Endothelial cell of umbilical vein (primary cell): ENCODE data around the gene TBX19. TPM values are rescaled to one million over a fixed set of nuclear protein-coding genes. Genes with fewer than 3 reads are reported as not detected.

Experiments used
- BruUV-seq: library from RNA; stranded (reverse); fragments of 400-500 nt; replicated peaks from 2 replicates; lab custom pipeline; 2021; lab: Mats Ljungman, UMichigan
- CTCF ChIA-PET: fragments of 300-600, 350-600 bp; sonication (Branson Sonifier 250); formaldehyde crosslinking; loops from one replicate; lab custom pipeline; 2021; ENCODE audit warnings: antibody characterized with exemption, inconsistent platforms; lab: Charles Lee
- POLR2A ChIA-PET: fragments of 300-600, 350-600 bp; sonication (Branson Sonifier 250); formaldehyde crosslinking; loops from one replicate; lab custom pipeline; 2021; ENCODE audit warnings: antibody characterized with exemption, inconsistent platforms; lab: Charles Lee
- DNase-seq: peaks from one replicate; pipeline ENCODE4 v3.0.0-alpha.2; 2011; ENCODE audit warnings: low read depth, low spot score
- FAIRE-seq: peaks from 2 replicates; lab custom pipeline; 2011; peaks lifted over from hg19 to GRCh38; lab: Jason Lieb, UNC
- H2AFZ ChIP-seq: 2 replicates; pipeline ENCODE4 v1.6.0; 2012; ENCODE audit warnings: low read depth, low read length, control low read depth, inconsistent platforms
- H3K27ac ChIP-seq: 2 replicates; pipeline ENCODE4 v1.5.1; 2011; ENCODE audit warnings: low read depth, mild to moderate bottlenecking, control low read depth, low read length, moderate library complexity; ENCODE audit not compliant: insufficient read depth
- H3K27me3 ChIP-seq, 2 experiments: 2 replicates each; pipeline versions ENCODE4 v1.6.0 to v1.6.1; 2011; ENCODE audit warnings: low read length in 2 of 2, mixed read lengths in 1 of 2; ENCODE audit not compliant: control insufficient read depth in 2 of 2, insufficient read depth in 2 of 2
- H3K36me3 ChIP-seq, 2 experiments: 2 replicates in 1 of 2; 3 replicates in 1 of 2; pipeline ENCODE4 v1.5.1; 2011; ENCODE audit warnings: low read length in 2 of 2, mild to moderate bottlenecking in 1 of 2, moderate library complexity in 1 of 2; ENCODE audit not compliant: control insufficient read depth in 2 of 2, insufficient read depth in 2 of 2; ENCODE audit errors: extremely low read depth in 1 of 2
- H3K4me1 ChIP-seq: 3 replicates; pipeline ENCODE4 v1.5.1; 2011; ENCODE audit warnings: mild to moderate bottlenecking, low read length; ENCODE audit not compliant: control insufficient read depth, insufficient read depth; ENCODE audit errors: extremely low read depth
- H3K4me2 ChIP-seq: 2 replicates; pipeline ENCODE4 v1.6.1; 2011; ENCODE audit warnings: low read length, control low read depth, mixed read lengths; ENCODE audit not compliant: insufficient read depth
- H3K4me3 ChIP-seq, 3 experiments: fragments of 200-600 bp in 1 of 3; sonication (generic), shearing (Covaris generic) in 1 of 3; replicated peaks in 1 of 3; 2 replicates each; pipeline ENCODE4 v1.5.1; 2011 to 2016; ENCODE audit warnings: control low read depth in 3 of 3, low read length in 3 of 3, mild to moderate bottlenecking in 2 of 3, inconsistent platforms in 1 of 3, low read depth in 1 of 3, moderate library complexity in 1 of 3; ENCODE audit not compliant: insufficient read depth in 1 of 3
- H3K79me2 ChIP-seq: 2 replicates; pipeline ENCODE4 v1.6.0; 2012; ENCODE audit warnings: low read length, inconsistent platforms; ENCODE audit not compliant: control insufficient read depth, insufficient read depth
- H3K9ac ChIP-seq: replicated peaks from 2 replicates; pipeline ENCODE3; 2011; ENCODE audit warnings: low read length, control low read depth; ENCODE audit not compliant: insufficient read depth; ENCODE audit errors: extremely low read depth
- H3K9me1 ChIP-seq: replicated peaks from 3 replicates; pipeline ENCODE4 v1.6.0; 2011; ENCODE audit warnings: mild to moderate bottlenecking, low read length; ENCODE audit not compliant: control insufficient read depth, insufficient read depth; ENCODE audit errors: extremely low read depth
- H3K9me3 ChIP-seq: replicated peaks from 2 replicates; pipeline ENCODE4 v1.5.1; 2012; ENCODE audit warnings: low read length, inconsistent platforms; ENCODE audit not compliant: control insufficient read depth, insufficient read depth
- H4K20me1 ChIP-seq: replicated peaks from 2 replicates; pipeline ENCODE3; 2011; ENCODE audit warnings: mild to moderate bottlenecking, low read length; ENCODE audit not compliant: control insufficient read depth, insufficient read depth; ENCODE audit errors: extremely low read depth
- CTCF ChIP-seq, 2 donors: IDR thresholded peaks; 1 replicate in 1 of 2; 2 replicates in 1 of 2; pipeline ENCODE4 v1.5.1; 2011; ENCODE audit warnings: low read length in 2 of 2, mild to moderate bottlenecking in 2 of 2, moderate library complexity in 2 of 2, control low read depth in 1 of 2, inconsistent platforms in 1 of 2, low read depth in 1 of 2; ENCODE audit not compliant: insufficient read depth in 1 of 2; ENCODE audit errors: extremely low read depth in 1 of 2
- EZH2 ChIP-seq: IDR thresholded peaks from 2 replicates; pipeline ENCODE4 v1.6.1; 2012; ENCODE audit warnings: borderline replicate concordance, low read depth, mild to moderate bottlenecking, moderate library complexity, low read length, inconsistent platforms; ENCODE audit not compliant: severe bottlenecking
- FOS ChIP-seq: IDR thresholded peaks from 2 replicates; pipeline ENCODE4 v1.6.1; 2011; ENCODE audit warnings: mild to moderate bottlenecking, low read length, moderate library complexity, borderline replicate concordance; ENCODE audit not compliant: insufficient read depth
- GATA2 ChIP-seq: IDR thresholded peaks from 2 replicates; pipeline ENCODE4 v1.7.0; 2011; ENCODE audit warnings: low read depth, mild to moderate bottlenecking, moderate library complexity, mixed read lengths, low read length; ENCODE audit not compliant: insufficient read length, insufficient read depth
- JUN ChIP-seq: IDR thresholded peaks from 2 replicates; pipeline ENCODE4 v1.6.1; 2011; ENCODE audit warnings: borderline replicate concordance, low read depth; ENCODE audit not compliant: insufficient read length, insufficient read depth
- MYC ChIP-seq: IDR thresholded peaks from one replicate; pipeline ENCODE4 v1.6.1; 2011; ENCODE audit warnings: mild to moderate bottlenecking, low read depth, low read length
- POLR2A ChIP-seq: IDR thresholded peaks from 2 replicates; pipeline ENCODE4 v1.6.1; 2012; ENCODE audit warnings: low read depth, mild to moderate bottlenecking, control low read depth, low read length
- POLR2AphosphoS5 ChIP-seq: IDR thresholded peaks from 2 replicates; pipeline ENCODE4 v1.6.1; 2012; ENCODE audit warnings: low read depth, mild to moderate bottlenecking, control low read depth, low read length, moderate library complexity; ENCODE audit not compliant: insufficient read depth
- dilution Hi-C: fragments of 300-500 bp; cut with MboI; formaldehyde crosslinking; loops from one replicate; pipeline ENCODE4 v1.15.0; 2019; ENCODE audit warnings: low sequenced_read_pairs; ENCODE audit not compliant: extremely low pct_ligation_motif_present
- intact Hi-C: fragments of 100-400 bp; cut with micrococcal nuclease; formaldehyde crosslinking; loops from one replicate; pipeline ENCODE4 v1.10.0; 2022
- polyA plus RNA-seq, 4 experiments: library from polyadenylated mRNA; depleted of rRNA in 3 of 4; stranded (reverse) in 3 of 4; unstranded in 1 of 4; fragments of >200 nt; gene quantifications; 2 replicates each; pipeline versions ENCODE4 v1.2.1 to v1.2.3, GENCODE V29; 2011 to 2012; ENCODE audit warnings: missing spikeins in 1 of 4
- total RNA-seq: library from RNA; stranded (reverse); gene quantifications from 2 replicates; pipeline ENCODE4 v1.2.3, GENCODE V29; 2021
- TF ChIP-seq, protein P1 (sequence below): IDR thresholded peaks from 2 replicates; pipeline ENCODE4 v1.6.1; 2011; ENCODE audit not compliant: insufficient read depth, insufficient read length

TBX19 gene
- total and polyA plus RNA-seq, 2 donors (not counting 3 experiments of a cell fraction or from before 2014, with no cell fraction given), result 2.3 to 2.8 TPM

GRCh38 chr1:168281603-168282325 is 1.1 kb downstream of the TBX19 start:
- FAIRE-seq, result no peak
- POLR2A ChIA-PET, result no interaction called here
- CTCF ChIA-PET, result interaction anchor here (1.1 kb wide), 1 partner anchor 61 kb away, joined by 3 read pairs; no protein-coding TSS in a partner anchor

More at GRCh38 chr1:168281603-168282325, 1.1 kb downstream of the TBX19 start:
- no TSS peak for BruUV-seq
- no peak overlapping the region for H3K9ac ChIP-seq
- H3K27ac ChIP-seq, result no peak overlapping the region
- H3K36me3 ChIP-seq, result no peaks in the 10 kb centered on the region
- dilution Hi-C loops (no loop called here), intact Hi-C loops (no loop called here)
- no peak for TF ChIP-seq FOS
- no peak for TF ChIP-seq POLR2A
- TF ChIP-seq CTCF (IDR thresholded peaks at IDR 0.05; ENCODE audit: extremely low read depth in 1 of 2, insufficient read depth in 1 of 2, low read depth in 1 of 2, low read length in 2 of 2), result no peak
- no peak for TF ChIP-seq MYC
- TF ChIP-seq JUN, result no peak
- TF ChIP-seq, protein P1, sequence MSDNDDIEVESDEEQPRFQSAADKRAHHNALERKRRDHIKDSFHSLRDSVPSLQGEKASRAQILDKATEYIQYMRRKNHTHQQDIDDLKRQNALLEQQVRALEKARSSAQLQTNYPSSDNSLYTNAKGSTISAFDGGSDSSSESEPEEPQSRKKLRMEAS, result no peak
- no peak for TF ChIP-seq EZH2
- TF ChIP-seq GATA2, result no peak
- no peak for TF ChIP-seq POLR2AphosphoS5
- no peaks in the 10 kb centered on the region for H3K27me3 ChIP-seq
- H4K20me1 ChIP-seq, result no peaks in the 10 kb centered on the region
- no peak for DNase-seq
- no peaks in the 10 kb centered on the region for H3K79me2 ChIP-seq
- no peaks in the 10 kb centered on the region for H3K9me3 ChIP-seq
- no peak overlapping the region for H3K4me3 ChIP-seq
- no peak overlapping the region for H2AFZ ChIP-seq
- peaks cover 2% of the 10 kb centered on the region for H3K4me1 ChIP-seq
- H3K9me1 ChIP-seq, result no peaks in the 10 kb centered on the region
- H3K4me2 ChIP-seq, result no peak overlapping the region
